Panc1 (cell line): ENCODE measurements around the gene UBAP1. TPM values are rescaled to one million over a fixed set of nuclear protein-coding genes. Genes with fewer than 3 reads are reported as not detected.

Source experiments
- ATAC-seq: fragments of 200-7000 bp; cut with Tn5 transposase; 2 replicates; pipeline ENCODE4 v1.9.1; 2020; ENCODE audit warnings: mild to moderate bottlenecking, moderate library complexity
- BruUV-seq: library from RNA; stranded (reverse); fragments of 400-500 nt; replicated peaks from 2 replicates; lab custom pipeline; 2021; lab: Mats Ljungman, UMichigan
- CTCF ChIA-PET: fragments of 300-600 bp; sonication (Branson Sonifier 250); formaldehyde crosslinking; loops from one replicate; lab custom pipeline; 2022; ENCODE audit warnings: antibody characterized with exemption; lab: Charles Lee
- POLR2A ChIA-PET: fragments of 300-600 bp; sonication (Branson Sonifier 250); formaldehyde crosslinking; loops from one replicate; lab custom pipeline; 2022; ENCODE audit warnings: antibody characterized with exemption; lab: Charles Lee
- DNase-seq: peaks from one replicate; pipeline ENCODE4 v3.0.0-alpha.2; 2010; ENCODE audit warnings: low read depth, low spot score
- H3K27ac ChIP-seq: 2 replicates; pipeline ENCODE4 v1.5.1; 2011; ENCODE audit warnings: mild to moderate bottlenecking, low read length, inconsistent platforms
- H3K27me3 ChIP-seq: fragments of 200-500 bp; sonication (Bioruptor generic); 2 replicates; pipeline ENCODE4 v1.6.0; 2014; ENCODE audit warnings: low read length, inconsistent platforms; ENCODE audit not compliant: control insufficient read depth, insufficient read depth
- H3K36me3 ChIP-seq: fragments of 200-500 bp; sonication (Bioruptor generic); 2 replicates; pipeline ENCODE4 v1.5.1; 2014; ENCODE audit warnings: inconsistent platforms, mild to moderate bottlenecking, low read length, moderate library complexity; ENCODE audit not compliant: control insufficient read depth, insufficient read depth
- H3K4me1 ChIP-seq: 2 replicates; pipeline ENCODE4 v1.5.1; 2011; ENCODE audit warnings: inconsistent platforms, mild to moderate bottlenecking, low read length, moderate library complexity; ENCODE audit not compliant: control insufficient read depth, insufficient read depth
- H3K4me3 ChIP-seq, 2 experiments: 2 replicates each; pipeline ENCODE4 v1.5.1; 2011 to 2012; ENCODE audit warnings: low read depth in 2 of 2, low read length in 2 of 2, mild to moderate bottlenecking in 2 of 2, inconsistent platforms in 1 of 2, moderate library complexity in 1 of 2
- H3K9me3 ChIP-seq: fragments of 200-500 bp; sonication (Bioruptor generic); 2 replicates; pipeline ENCODE4 v1.5.1; 2014; ENCODE audit warnings: low read depth, mild to moderate bottlenecking, inconsistent platforms, low read length, moderate library complexity; ENCODE audit not compliant: control insufficient read depth, insufficient read depth
- CTCF ChIP-seq: fragments of 450-650 bp; IDR thresholded peaks from 2 replicates; pipeline ENCODE4 v1.5.1; 2017; ENCODE audit warnings: mild to moderate bottlenecking
- POLR2AphosphoS5 ChIP-seq: IDR thresholded peaks from 2 replicates; pipeline ENCODE4 v1.6.1; 2012; ENCODE audit warnings: mild to moderate bottlenecking, low read depth, low read length, moderate library complexity
- REST ChIP-seq, 2 experiments: IDR thresholded peaks; 2 replicates each; pipeline ENCODE4 v1.6.1; 2011 to 2012; ENCODE audit warnings: low read depth in 2 of 2, control low read depth in 1 of 2, low read length in 1 of 2, mild to moderate bottlenecking in 1 of 2, moderate library complexity in 1 of 2; ENCODE audit not compliant: insufficient read depth in 1 of 2
- SIN3A ChIP-seq: IDR thresholded peaks from 2 replicates; pipeline ENCODE4 v1.6.1; 2012; ENCODE audit warnings: low read depth, mild to moderate bottlenecking, low read length, moderate library complexity, borderline replicate concordance; ENCODE audit not compliant: insufficient read depth
- TCF7L2 ChIP-seq: IDR thresholded peaks from 2 replicates; pipeline ENCODE4 v1.6.1; 2011; ENCODE audit warnings: mild to moderate bottlenecking, low read depth, low read length, inconsistent platforms
- in situ Hi-C: cut with HindIII; loops from 2 replicates; pipeline ENCODE4 v1.10.0; 2016; ENCODE audit warnings: low sequenced_read_pairs, low pct_unique_long_range_greater_than_20kb
- intact Hi-C: fragments of 100-400 bp; cut with micrococcal nuclease; formaldehyde crosslinking; loops from one replicate; pipeline ENCODE4 v1.10.0; 2022; ENCODE audit not compliant: unreplicated experiment
- total RNA-seq: library from RNA; stranded (reverse); gene quantifications from one replicate; pipeline ENCODE4 v1.2.1, GENCODE V29; 2021; ENCODE audit not compliant: unreplicated experiment

UBAP1 gene
- total RNA-seq, 1 experiment from 2014 or later: 55.3 TPM

GRCh38 chr9:34232201-34232600, 53.4 kb downstream of the UBAP1 start:
- no peak for TF ChIP-seq SIN3A
- CTCF ChIA-PET: no interaction called here

GRCh38 chr9:34233672-34234071, 54.8 kb downstream of the UBAP1 start:
- Histone ChIP-seq H3K4me1 (no peaks in the 10 kb centered on the region), H3K27ac (no peak overlapping the region), H3K4me3 (no peak overlapping the region), H3K36me3 (0 out of 2 replicates have a peak, but pooled peaks cover 5% of the 10 kb centered on the region), H3K27me3 (no peaks in the 10 kb centered on the region), H3K9me3 (no peaks in the 10 kb centered on the region)
- in situ Hi-C loops: no loop called here
- no peak for DNase-seq
- TF ChIP-seq CTCF (no peak), POLR2AphosphoS5 (no peak), REST (IDR thresholded peaks at IDR 0.05; ENCODE audit: insufficient read depth in 1 of 2, low read depth in 2 of 2, low read length in 1 of 2) (no peak)
- intact Hi-C loops: no loop called here
- ATAC-seq: no peak
- BruUV-seq: no TSS peak
- ChIA-PET POLR2A (interaction anchor here (0.6 kb wide), 1 partner anchor 142 kb away, joined by 6 read pairs; no protein-coding TSS in a partner anchor), CTCF (no interaction called here)

More at GRCh38 chr9:34232201-34232600, 53.4 kb downstream of the UBAP1 start:
- no TSS peak for BruUV-seq
- in situ Hi-C loops: no loop called here
- Histone ChIP-seq H3K9me3 (no peaks in the 10 kb centered on the region), H3K36me3 (0 out of 2 replicates have a peak, but pooled peaks cover 4% of the 10 kb centered on the region), H3K27me3 (no peaks in the 10 kb centered on the region), H3K4me3 (no peak overlapping the region), H3K4me1 (no peaks in the 10 kb centered on the region), H3K27ac (no peak overlapping the region)
- intact Hi-C loops: no loop called here
- DNase-seq: no peak
- no peak for ATAC-seq
- POLR2A ChIA-PET: no interaction called here

- peaks cover 9% of the 10 kb centered on the region; the same call in 1 of the 2 replicates for H3K36me3 ChIP-seq
- no peak overlapping the region for H3K27ac ChIP-seq
- no peak for ATAC-seq
- no TSS peak for BruUV-seq
- H3K27me3 ChIP-seq: no peaks in the 10 kb centered on the region
- H3K4me3 ChIP-seq: no peak overlapping the region
- TF ChIP-seq SIN3A: no peak
- TF ChIP-seq TCF7L2: no peak
- no peak for TF ChIP-seq CTCF
- no peak for TF ChIP-seq POLR2AphosphoS5
- TF ChIP-seq REST (IDR thresholded peaks at IDR 0.05; ENCODE audit: insufficient read depth in 1 of 2, low read depth in 2 of 2, low read length in 1 of 2): no peak
- in situ Hi-C loops: no loop called here
- CTCF ChIA-PET: interaction anchor here (0.6 kb wide), 1 partner anchor 215 kb away, joined by 9 read pairs; no protein-coding TSS in a partner anchor
- H3K4me1 ChIP-seq: no peaks in the 10 kb centered on the region; the same call in 1 of the 2 replicates
- intact Hi-C loops: no loop called here
- no peak for DNase-seq
- POLR2A ChIA-PET: no interaction called here
- H3K9me3 ChIP-seq: no peaks in the 10 kb centered on the region
Measured at GRCh38 chr9:34237836-34238235, 59.0 kb downstream of the UBAP1 start.
